Measurements from ENCODE around the gene PIK3CB.
"Not testable (repeated sequence)": the region's sequence is repeated elsewhere in the genome, so short reads cannot be mapped to it uniquely, and the experiment has no call there.

PIK3CB gene

GRCh38 chr3:138768125-138768524, 66.6 kb downstream of the PIK3CB start:
- in situ Hi-C loops (cut with MboI; ENCODE audit: low sequenced_read_pairs) = no loop called here

- in situ Hi-C loops (cut with MboI; ENCODE audit: low sequenced_read_pairs) = no loop called here
Measured at GRCh38 chr3:138767498-138768104, 67.1 kb downstream of the PIK3CB start.

- in situ Hi-C loops (cut with MboI; ENCODE audit: low sequenced_read_pairs) = no loop called here
Measured at GRCh38 chr3:138761002-138761401, 73.7 kb downstream of the PIK3CB start.

- in situ Hi-C loops (cut with MboI; ENCODE audit: low sequenced_read_pairs) = no loop called here
Measured at GRCh38 chr3:138748190-138748589, 86.5 kb downstream of the PIK3CB start.

- in situ Hi-C loops (cut with MboI; ENCODE audit: low sequenced_read_pairs) = no loop called here
Measured at GRCh38 chr3:138747225-138747624, 87.5 kb downstream of the PIK3CB start.

- in situ Hi-C loops (cut with MboI; ENCODE audit: low sequenced_read_pairs) = no loop called here
Measured at GRCh38 chr3:138740072-138740471, 94.7 kb downstream of the PIK3CB start.

- in situ Hi-C loops (cut with MboI; ENCODE audit: low sequenced_read_pairs) = no loop called here
Measured at GRCh38 chr3:138732456-138732855, 102.3 kb downstream of the PIK3CB start.

GRCh38 chr3:138726946-138727730, 107.6 kb downstream of the PIK3CB start:
- in situ Hi-C loops (cut with MboI; ENCODE audit: low sequenced_read_pairs) = no loop called here

- in situ Hi-C loops (cut with MboI; ENCODE audit: low sequenced_read_pairs) = not testable (repeated sequence)
Measured at GRCh38 chr3:138726042-138726441, 108.7 kb downstream of the PIK3CB start.

- in situ Hi-C loops (cut with MboI; ENCODE audit: low sequenced_read_pairs) = no loop called here
Measured at GRCh38 chr3:138725116-138725515, 109.6 kb downstream of the PIK3CB start.

- in situ Hi-C loops (cut with MboI; ENCODE audit: low sequenced_read_pairs) = no loop called here
Measured at GRCh38 chr3:138724443-138724842, 110.3 kb downstream of the PIK3CB start.

- in situ Hi-C loops (cut with MboI; ENCODE audit: low sequenced_read_pairs) = no loop called here
Measured at GRCh38 chr3:138718849-138719248, 115.9 kb downstream of the PIK3CB start.

GRCh38 chr3:138717348-138717747, 117.4 kb downstream of the PIK3CB start:
- in situ Hi-C loops (cut with MboI; ENCODE audit: low sequenced_read_pairs) = no loop called here

GRCh38 chr3:138712086-138712485, 122.6 kb downstream of the PIK3CB start:
- in situ Hi-C loops (cut with MboI; ENCODE audit: low sequenced_read_pairs) = no loop called here

GRCh38 chr3:138705675-138706074, 129.1 kb downstream of the PIK3CB start:
- in situ Hi-C loops (cut with MboI; ENCODE audit: low sequenced_read_pairs) = no loop called here

- in situ Hi-C loops (cut with MboI; ENCODE audit: low sequenced_read_pairs) = loop anchor here (10.0 kb wide), 1 partner anchor 218 kb away; no protein-coding TSS in a partner anchor
Measured at GRCh38 chr3:138696666-138697370, 137.9 kb downstream of the PIK3CB start.

GRCh38 chr3:138694287-138695007, 140.3 kb downstream of the PIK3CB start:
- in situ Hi-C loops (cut with MboI; ENCODE audit: low sequenced_read_pairs) = loop anchor here (10.0 kb wide), 1 partner anchor 220 kb away; no protein-coding TSS in a partner anchor

GRCh38 chr3:138692152-138692551, 142.6 kb downstream of the PIK3CB start:
- in situ Hi-C loops (cut with MboI; ENCODE audit: low sequenced_read_pairs) = loop anchor here (10.0 kb wide), 1 partner anchor 223 kb away; no protein-coding TSS in a partner anchor

GRCh38 chr3:138691351-138691750, 143.4 kb downstream of the PIK3CB start:
- in situ Hi-C loops (cut with MboI; ENCODE audit: low sequenced_read_pairs) = loop anchor here (10.0 kb wide), 1 partner anchor 223 kb away; no protein-coding TSS in a partner anchor

GRCh38 chr3:138690036-138690435, 144.7 kb downstream of the PIK3CB start:
- in situ Hi-C loops (cut with MboI; ENCODE audit: low sequenced_read_pairs) = loop anchor here (10.0 kb wide), 1 partner anchor 225 kb away; no protein-coding TSS in a partner anchor

- in situ Hi-C loops (cut with MboI; ENCODE audit: low sequenced_read_pairs) = no loop called here
Measured at GRCh38 chr3:138688871-138689299, 145.8 kb downstream of the PIK3CB start.
